HepG2 (cell line): ENCODE measurements around the gene PDSS2. TPM values are rescaled to one million over a fixed set of nuclear protein-coding genes. Genes with fewer than 3 reads are reported as not detected.

Experiments
- ISX ChIP-seq: sonication (generic); formaldehyde crosslinking; conservative IDR thresholded peaks from 2 replicates; pipeline ENCODE4 v1.5.0; 2020; ENCODE audit warnings: missing genetic modification reagents
- TBX2 ChIP-seq: sonication (generic); formaldehyde crosslinking; IDR thresholded peaks from 2 replicates; pipeline ENCODE4 v1.5.0; 2020; ENCODE audit warnings: missing genetic modification reagents, mild to moderate bottlenecking, borderline replicate concordance
- polyA plus RNA-seq, 8 experiments: library from polyadenylated mRNA; depleted of rRNA in 3 of 8; stranded (reverse) in 7 of 8; unstranded in 1 of 8; fragments of >200 nt; fragmentation: Illumina TruSeq in 4 of 8; extraction: Trizol in 4 of 8; gene quantifications; 2 replicates each; pipeline versions ENCODE4 v1.2.1 to v1.2.3, GENCODE V29; 2011 to 2016; ENCODE audit warnings: low read depth in 4 of 8, missing spikeins in 1 of 8, mixed read lengths in 1 of 8; ENCODE audit not compliant: insufficient read depth in 1 of 8
- total RNA-seq, 5 experiments: library from RNA; depleted of rRNA; stranded (reverse); fragments of >200 nt; fragmentation: Illumina TruSeq; extraction: Trizol; gene quantifications; 2 replicates each; pipeline ENCODE4 v1.2.3, GENCODE V29; 2016; ENCODE audit warnings: low read depth in 1 of 5
- TF ChIP-seq, protein P1 (sequence below): sonication (generic); formaldehyde crosslinking; IDR thresholded peaks from 2 replicates; pipeline ENCODE4 v1.4.0; 2020; ENCODE audit warnings: mild to moderate bottlenecking, missing genetic modification reagents
- TF ChIP-seq, protein P2 (sequence below): sonication (generic); formaldehyde crosslinking; IDR thresholded peaks from 2 replicates; pipeline ENCODE4 v1.5.0; 2020; ENCODE audit warnings: mild to moderate bottlenecking, missing genetic modification reagents, borderline replicate concordance
- TF ChIP-seq, protein P3 (sequence below): IDR thresholded peaks from 2 replicates; pipeline ENCODE4 v1.6.1; 2018; ENCODE audit warnings: missing genetic modification reagents, mild to moderate bottlenecking, missing compliant biosample characterization
- TF ChIP-seq, protein P4 (sequence below): sonication (generic); formaldehyde crosslinking; IDR thresholded peaks from 2 replicates; pipeline ENCODE4 v1.8.1; 2022; ENCODE audit warnings: mild to moderate bottlenecking, missing genetic modification reagents

PDSS2 gene
- total and polyA plus RNA-seq, 2 of the 13 experiments (the other 11 are each of a cell fraction or from before 2014, with no cell fraction given), result 16.2 to 17.0 TPM

GRCh38 chr6:107354451-107354850, 104.9 kb downstream of the PDSS2 start (continued):
- TF ChIP-seq, protein P1, sequence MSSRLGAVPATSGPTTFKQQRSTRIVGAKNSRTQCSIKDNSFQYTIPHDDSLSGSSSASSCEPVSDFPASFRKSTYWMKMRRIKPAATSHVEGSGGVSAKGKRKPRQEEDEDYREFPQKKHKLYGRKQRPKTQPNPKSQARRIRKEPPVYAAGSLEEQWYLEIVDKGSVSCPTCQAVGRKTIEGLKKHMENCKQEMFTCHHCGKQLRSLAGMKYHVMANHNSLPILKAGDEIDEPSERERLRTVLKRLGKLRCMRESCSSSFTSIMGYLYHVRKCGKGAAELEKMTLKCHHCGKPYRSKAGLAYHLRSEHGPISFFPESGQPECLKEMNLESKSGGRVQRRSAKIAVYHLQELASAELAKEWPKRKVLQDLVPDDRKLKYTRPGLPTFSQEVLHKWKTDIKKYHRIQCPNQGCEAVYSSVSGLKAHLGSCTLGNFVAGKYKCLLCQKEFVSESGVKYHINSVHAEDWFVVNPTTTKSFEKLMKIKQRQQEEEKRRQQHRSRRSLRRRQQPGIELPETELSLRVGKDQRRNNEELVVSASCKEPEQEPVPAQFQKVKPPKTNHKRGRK (CRISPR knock-in tag), result no peak
- TF ChIP-seq, protein P2, sequence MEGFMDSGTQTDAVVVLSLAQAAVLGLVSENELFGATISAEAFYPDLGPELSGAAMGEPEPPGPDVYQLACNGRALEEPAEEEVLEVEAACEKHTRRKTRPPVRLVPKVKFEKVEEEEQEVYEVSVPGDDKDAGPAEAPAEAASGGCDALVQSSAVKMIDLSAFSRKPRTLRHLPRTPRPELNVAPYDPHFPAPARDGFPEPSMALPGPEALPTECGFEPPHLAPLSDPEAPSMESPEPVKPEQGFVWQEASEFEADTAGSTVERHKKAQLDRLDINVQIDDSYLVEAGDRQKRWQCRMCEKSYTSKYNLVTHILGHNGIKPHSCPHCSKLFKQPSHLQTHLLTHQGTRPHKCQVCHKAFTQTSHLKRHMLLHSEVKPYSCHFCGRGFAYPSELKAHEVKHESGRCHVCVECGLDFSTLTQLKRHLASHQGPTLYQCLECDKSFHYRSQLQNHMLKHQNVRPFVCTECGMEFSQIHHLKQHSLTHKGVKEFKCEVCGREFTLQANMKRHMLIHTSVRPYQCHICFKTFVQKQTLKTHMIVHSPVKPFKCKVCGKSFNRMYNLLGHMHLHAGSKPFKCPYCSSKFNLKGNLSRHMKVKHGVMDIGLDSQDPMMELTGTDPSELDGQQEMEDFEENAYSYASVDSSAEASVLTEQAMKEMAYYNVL (CRISPR knock-in tag), result no peak
- TF ChIP-seq, protein P3, sequence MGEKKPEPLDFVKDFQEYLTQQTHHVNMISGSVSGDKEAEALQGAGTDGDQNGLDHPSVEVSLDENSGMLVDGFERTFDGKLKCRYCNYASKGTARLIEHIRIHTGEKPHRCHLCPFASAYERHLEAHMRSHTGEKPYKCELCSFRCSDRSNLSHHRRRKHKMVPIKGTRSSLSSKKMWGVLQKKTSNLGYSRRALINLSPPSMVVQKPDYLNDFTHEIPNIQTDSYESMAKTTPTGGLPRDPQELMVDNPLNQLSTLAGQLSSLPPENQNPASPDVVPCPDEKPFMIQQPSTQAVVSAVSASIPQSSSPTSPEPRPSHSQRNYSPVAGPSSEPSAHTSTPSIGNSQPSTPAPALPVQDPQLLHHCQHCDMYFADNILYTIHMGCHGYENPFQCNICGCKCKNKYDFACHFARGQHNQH (CRISPR knock-in tag), result no peak
- no peak for TF ChIP-seq TBX2 (CRISPR knock-in tag)
- no peak for TF ChIP-seq ISX (CRISPR knock-in tag)
- TF ChIP-seq, protein P4, sequence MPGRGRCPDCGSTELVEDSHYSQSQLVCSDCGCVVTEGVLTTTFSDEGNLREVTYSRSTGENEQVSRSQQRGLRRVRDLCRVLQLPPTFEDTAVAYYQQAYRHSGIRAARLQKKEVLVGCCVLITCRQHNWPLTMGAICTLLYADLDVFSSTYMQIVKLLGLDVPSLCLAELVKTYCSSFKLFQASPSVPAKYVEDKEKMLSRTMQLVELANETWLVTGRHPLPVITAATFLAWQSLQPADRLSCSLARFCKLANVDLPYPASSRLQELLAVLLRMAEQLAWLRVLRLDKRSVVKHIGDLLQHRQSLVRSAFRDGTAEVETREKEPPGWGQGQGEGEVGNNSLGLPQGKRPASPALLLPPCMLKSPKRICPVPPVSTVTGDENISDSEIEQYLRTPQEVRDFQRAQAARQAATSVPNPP (CRISPR knock-in tag), result no peak
